ENCODE data around the gene MRGPRF. TPM values are rescaled to one million over a fixed set of nuclear protein-coding genes. Genes with fewer than 3 reads are reported as not detected.

MRGPRF gene
- polyA plus RNA-seq, 1 of the 3 experiments (the other 2 are of a cell fraction) = 0.18 TPM

DNA sequence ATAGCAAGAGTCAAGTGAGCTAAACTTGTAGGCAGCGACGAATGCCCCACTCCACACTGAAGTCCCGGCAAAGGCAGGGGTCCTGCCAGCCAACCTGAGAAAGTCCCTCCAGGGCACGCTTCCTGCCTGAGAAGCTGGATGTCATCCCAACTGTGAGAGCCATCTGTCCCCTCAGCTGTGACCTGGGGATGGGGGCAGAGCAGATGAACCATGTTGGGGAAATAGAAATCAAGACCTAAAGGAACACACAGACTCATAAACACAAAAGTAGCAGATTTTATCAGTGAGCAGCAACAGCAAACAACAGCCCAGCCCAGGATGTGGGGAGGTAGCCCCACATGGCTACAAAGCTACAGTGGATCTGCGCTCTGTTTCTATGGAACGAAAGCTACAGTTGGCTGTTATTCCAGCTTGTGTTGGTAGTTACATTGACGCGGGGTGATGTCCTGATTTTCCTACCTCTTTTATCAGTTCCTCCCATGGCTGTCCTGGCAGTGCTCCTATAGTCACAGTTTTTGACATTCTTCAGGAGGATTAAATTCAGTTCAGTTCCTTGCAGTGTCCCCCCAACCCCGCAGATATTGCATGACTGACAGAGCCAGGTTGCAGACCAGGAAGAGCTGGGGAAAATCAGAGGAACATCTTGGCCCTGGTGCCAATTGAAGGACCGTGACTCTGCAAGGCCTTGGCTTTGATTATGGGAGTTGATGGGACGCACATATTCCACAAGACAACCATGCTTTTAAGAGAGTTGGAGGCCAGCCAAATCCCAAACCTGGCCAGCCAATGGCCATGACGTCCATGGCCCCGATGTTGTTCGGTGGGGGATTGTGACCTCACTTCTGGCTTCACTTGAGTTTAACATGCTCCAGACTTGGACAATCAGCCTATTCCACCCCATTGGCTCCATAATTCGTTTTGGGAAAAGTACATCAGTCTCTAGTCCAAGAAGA lies 46.9 kb downstream of the MRGPRF start:
- no peaks in the 10 kb centered on the region; the same call in 1 of the 2 replicates for H3K27me3 ChIP-seq (ENCODE audit: insufficient read depth)
- TF ChIP-seq TEAD4 (IDR thresholded peaks at IDR 0.05; ENCODE audit: borderline replicate concordance, insufficient read depth) (no peak), RFX5 (IDR thresholded peaks at IDR 0.05; ENCODE audit: low read length) (no peak), MXI1 (IDR thresholded peaks at IDR 0.05; ENCODE audit: low read depth, low read length) (no peak), GATA2 (CRISPR knock-in tag; IDR thresholded peaks at IDR 0.05) (no peak), ELF1 (IDR thresholded peaks at IDR 0.05) (no peak), FOXM1 (IDR thresholded peaks at IDR 0.05; ENCODE audit: low read depth) (no peak), GABPA (IDR thresholded peaks at IDR 0.05; ENCODE audit: low read depth) (no peak), CHD2 (IDR thresholded peaks at IDR 0.05; ENCODE audit: low read length, partially characterized antibody) (no peak), FOXJ3 (CRISPR knock-in tag; IDR thresholded peaks at IDR 0.05) (no peak), POLR2AphosphoS5 (IDR thresholded peaks at IDR 0.05; ENCODE audit: low read depth, low read length) (no peak), RXRA (IDR thresholded peaks at IDR 0.05; ENCODE audit: borderline replicate concordance, low read depth) (no peak), TAF1 (IDR thresholded peaks at IDR 0.05; ENCODE audit: borderline replicate concordance, low read depth, low read length) (no peak), SMC3 (IDR thresholded peaks at IDR 0.05; ENCODE audit: low read depth, low read length) (no peak)
- TF ChIP-seq, protein P1, sequence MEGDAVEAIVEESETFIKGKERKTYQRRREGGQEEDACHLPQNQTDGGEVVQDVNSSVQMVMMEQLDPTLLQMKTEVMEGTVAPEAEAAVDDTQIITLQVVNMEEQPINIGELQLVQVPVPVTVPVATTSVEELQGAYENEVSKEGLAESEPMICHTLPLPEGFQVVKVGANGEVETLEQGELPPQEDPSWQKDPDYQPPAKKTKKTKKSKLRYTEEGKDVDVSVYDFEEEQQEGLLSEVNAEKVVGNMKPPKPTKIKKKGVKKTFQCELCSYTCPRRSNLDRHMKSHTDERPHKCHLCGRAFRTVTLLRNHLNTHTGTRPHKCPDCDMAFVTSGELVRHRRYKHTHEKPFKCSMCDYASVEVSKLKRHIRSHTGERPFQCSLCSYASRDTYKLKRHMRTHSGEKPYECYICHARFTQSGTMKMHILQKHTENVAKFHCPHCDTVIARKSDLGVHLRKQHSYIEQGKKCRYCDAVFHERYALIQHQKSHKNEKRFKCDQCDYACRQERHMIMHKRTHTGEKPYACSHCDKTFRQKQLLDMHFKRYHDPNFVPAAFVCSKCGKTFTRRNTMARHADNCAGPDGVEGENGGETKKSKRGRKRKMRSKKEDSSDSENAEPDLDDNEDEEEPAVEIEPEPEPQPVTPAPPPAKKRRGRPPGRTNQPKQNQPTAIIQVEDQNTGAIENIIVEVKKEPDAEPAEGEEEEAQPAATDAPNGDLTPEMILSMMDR (IDR thresholded peaks at IDR 0.05) = no peak
- TF ChIP-seq, protein P2, sequence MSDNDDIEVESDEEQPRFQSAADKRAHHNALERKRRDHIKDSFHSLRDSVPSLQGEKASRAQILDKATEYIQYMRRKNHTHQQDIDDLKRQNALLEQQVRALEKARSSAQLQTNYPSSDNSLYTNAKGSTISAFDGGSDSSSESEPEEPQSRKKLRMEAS (IDR thresholded peaks at IDR 0.05; ENCODE audit: low read depth) = no peak
- TF ChIP-seq, protein P3, sequence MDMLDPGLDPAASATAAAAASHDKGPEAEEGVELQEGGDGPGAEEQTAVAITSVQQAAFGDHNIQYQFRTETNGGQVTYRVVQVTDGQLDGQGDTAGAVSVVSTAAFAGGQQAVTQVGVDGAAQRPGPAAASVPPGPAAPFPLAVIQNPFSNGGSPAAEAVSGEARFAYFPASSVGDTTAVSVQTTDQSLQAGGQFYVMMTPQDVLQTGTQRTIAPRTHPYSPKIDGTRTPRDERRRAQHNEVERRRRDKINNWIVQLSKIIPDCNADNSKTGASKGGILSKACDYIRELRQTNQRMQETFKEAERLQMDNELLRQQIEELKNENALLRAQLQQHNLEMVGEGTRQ (IDR thresholded peaks at IDR 0.05; ENCODE audit: borderline replicate concordance, low read depth, low read length) = no peak
- no peaks in the 10 kb centered on the region for H3K9me3 ChIP-seq
- H2AFZ ChIP-seq (ENCODE audit: low read depth) = no peak overlapping the region
- DNase-seq = no peak
- H3K9me2 ChIP-seq = no peaks in the 10 kb centered on the region
- ChIA-PET POLR2A (no interaction called here), CTCF (interaction anchor here (1.2 kb wide), 1 partner anchor 78 kb away, joined by 4 read pairs; no protein-coding TSS in a partner anchor)
- 64% methylated on average over 14 of the region's 15 CpGs for WGBS (ENCODE audit: low lambda C conversion rate)
- no peak overlapping the region for H3K27ac ChIP-seq (ENCODE audit: low read depth in 2 of 2, low read length in 1 of 2)
- H3K9ac ChIP-seq = no peak overlapping the region
- no peaks in the 10 kb centered on the region for H4K20me1 ChIP-seq (ENCODE audit: insufficient read depth)
- H3K4me1 ChIP-seq (ENCODE audit: control insufficient read depth in 1 of 2, insufficient read depth in 2 of 2, low read depth in 1 of 2, low read length in 1 of 2) = peaks cover 0 to 2% of the 10 kb centered on the region in 2 experiments; a peak in 1 of 4 replicates
- H3F3A ChIP-seq (replicated peaks; ENCODE audit: insufficient read depth) = no peaks in the 10 kb centered on the region
- no peak overlapping the region for H3K4me2 ChIP-seq
- no peaks in the 10 kb centered on the region for H3K36me3 ChIP-seq (replicated peaks in 1 of 2; ENCODE audit: control insufficient read depth in 1 of 2, insufficient read depth in 2 of 2, low read length in 1 of 2)
- no peaks in the 10 kb centered on the region for H3K79me2 ChIP-seq (ENCODE audit: insufficient read depth)
- no peak overlapping the region for H3K4me3 ChIP-seq (ENCODE audit: low read depth in 2 of 2, low read length in 1 of 2)

All from SK-N-SH (cell line).